GM21381 (cell line): ENCODE results near the gene ATPAF1.

ENCODE experiments used
- ATAC-seq: cut with Tn5 transposase; IDR thresholded peaks from one replicate; pipeline ENCODE4 v1.9.1; 2021; ENCODE audit warnings: mild to moderate bottlenecking, moderate library complexity; ENCODE audit not compliant: unreplicated experiment

ATPAF1 gene

GRCh38 chr1:46594063-46594462, 74.1 kb downstream of the ATPAF1 start:
- ATAC-seq = no peak

DNA sequence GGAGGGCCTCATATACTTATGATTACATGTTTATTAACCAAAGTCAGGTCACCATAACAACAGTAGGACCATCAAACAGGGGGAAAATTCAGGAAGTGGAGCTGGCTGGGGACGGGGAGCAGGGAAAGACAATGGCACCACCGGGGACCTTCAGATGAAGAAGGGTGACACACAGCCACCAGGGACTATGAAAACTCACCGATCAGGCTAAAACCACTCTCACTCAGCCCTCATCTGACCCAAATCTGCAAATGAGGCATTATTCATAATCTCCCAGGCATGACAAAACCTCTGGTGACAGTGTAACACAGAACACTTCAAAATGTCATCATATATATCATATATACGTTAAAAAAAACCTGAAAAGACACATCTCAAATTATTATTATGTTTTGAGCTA, 75.3 kb downstream of the ATPAF1 start:
- no peak for ATAC-seq

GRCh38 chr1:46589529-46589928, 78.6 kb downstream of the ATPAF1 start:
- ATAC-seq = no peak

DNA sequence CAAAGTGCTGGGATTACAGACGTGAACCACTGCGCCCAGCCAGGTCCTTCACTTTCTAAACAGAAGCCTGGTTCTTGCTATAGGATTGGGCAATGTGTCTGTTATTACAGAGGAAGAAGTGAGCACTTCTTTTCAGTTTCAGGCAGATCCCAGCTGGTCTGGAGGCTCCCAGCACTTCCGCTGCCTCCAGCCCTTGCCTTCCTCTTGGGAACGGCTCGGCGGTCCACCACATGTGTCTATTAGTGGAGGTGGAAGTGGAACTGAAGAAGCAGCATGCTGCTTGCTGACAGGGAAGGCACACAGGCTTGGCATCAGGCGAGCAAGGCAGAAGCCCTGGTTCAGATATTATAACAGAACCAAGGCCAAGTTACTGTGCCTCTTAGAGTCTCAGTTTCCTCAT, 81.1 kb downstream of the ATPAF1 start:
- no peak for ATAC-seq

DNA sequence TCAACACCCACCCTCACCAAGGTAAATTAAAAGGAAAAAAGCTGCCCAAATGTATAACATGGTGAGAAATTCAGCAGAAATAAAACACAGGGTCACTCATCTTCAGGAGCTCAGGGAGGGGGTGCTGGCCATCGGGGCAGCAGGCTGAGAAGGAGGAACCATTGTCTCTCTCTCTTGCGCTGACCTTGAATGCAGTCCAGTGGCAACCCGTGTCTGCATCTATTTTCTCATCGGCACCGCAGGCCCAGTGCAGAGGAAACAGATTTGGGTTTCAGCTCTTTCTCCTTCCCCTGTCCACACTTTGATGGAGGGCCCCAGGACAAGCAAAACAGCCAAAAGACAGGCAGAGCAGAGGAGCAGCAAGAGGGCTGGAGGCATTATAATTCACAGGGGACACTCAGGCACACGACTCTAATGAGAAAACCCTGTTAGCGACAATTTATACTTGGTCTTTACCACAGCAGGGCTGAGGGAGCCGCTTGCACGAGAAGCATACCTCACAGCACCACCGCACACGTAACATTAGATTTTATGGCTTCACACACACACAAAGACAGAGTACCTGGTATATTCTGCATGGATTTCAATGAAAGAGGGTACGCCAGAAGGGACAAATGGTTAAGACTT, 82.7 kb downstream of the ATPAF1 start:
- no peak for ATAC-seq

- no peak for ATAC-seq
These were observed 84.7 kb downstream of the ATPAF1 start for GRCh38 chr1:46583494-46583893.

DNA sequence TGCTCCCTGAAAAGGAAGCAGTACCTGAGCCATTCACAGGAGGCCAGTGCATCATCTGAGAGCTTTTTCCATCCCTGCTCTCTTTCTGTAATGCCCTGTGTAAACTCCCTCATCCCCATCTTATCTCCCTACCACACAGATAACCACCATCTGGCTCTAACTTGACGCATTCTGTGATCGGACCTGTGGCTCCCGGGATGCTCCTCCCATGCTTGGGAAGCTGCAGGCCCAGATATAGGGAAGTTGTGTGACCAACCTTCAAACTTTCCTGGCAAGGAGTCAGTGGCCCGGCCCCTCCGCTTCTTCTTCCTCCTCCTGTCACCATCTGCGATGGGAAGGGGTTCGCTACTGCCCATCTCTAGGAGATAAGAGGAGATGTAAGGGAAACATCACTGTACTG, 85.2 kb downstream of the ATPAF1 start:
- no peak for ATAC-seq
